ENCODE results near the gene NQO2. TPM values are rescaled to one million over a fixed set of nuclear protein-coding genes. Genes with fewer than 3 reads are reported as not detected.
"Not testable (repeated sequence)": the region's sequence is repeated elsewhere in the genome, so short reads cannot be mapped to it uniquely, and the experiment has no call there.

NQO2 gene
- total and polyA plus RNA-seq, 5 donors = 38.1 to 71.0 (median 50.2) TPM

- no peak for DNase-seq
- no peak for ATAC-seq
- no peak overlapping the region for H3K4me3 ChIP-seq (ENCODE audit: low read length)
- intact Hi-C loops (cut with DNase I) = loop anchor here in 3 of 4 donors (2.0 to 10.0 kb wide), 3 partner anchors 60 to 214 kb away; partner anchors contain the start of genes NQO2 (in 1 of the 3) and SERPINB1 (in 1 of the 3)
- no peak overlapping the region for H3K27ac ChIP-seq (ENCODE audit: low read length)
- WGBS = 59% methylated on average over 2 of the region's 2 CpGs
- no peaks in the 10 kb centered on the region for H3K27me3 ChIP-seq (ENCODE audit: control insufficient read depth, insufficient read depth)
- H3K9me3 ChIP-seq (ENCODE audit: control insufficient read depth, low read length) = no peaks in the 10 kb centered on the region
- H3K4me1 ChIP-seq (ENCODE audit: control insufficient read depth, insufficient read depth, low read length) = no peaks in the 10 kb centered on the region
Measured at GRCh38 chr6:3058957-3059356, 59.3 kb downstream of the NQO2 start.

GRCh38 chr6:3060092-3060491 lies 60.4 kb downstream of the NQO2 start:
- H3K4me3 ChIP-seq (ENCODE audit: low read length); ATAC-seq; H3K27me3 ChIP-seq (ENCODE audit: control insufficient read depth, insufficient read depth); H3K27ac ChIP-seq (ENCODE audit: low read length); H3K4me1 ChIP-seq (ENCODE audit: control insufficient read depth, insufficient read depth, low read length); H3K9me3 ChIP-seq (ENCODE audit: control insufficient read depth, low read length); DNase-seq: not testable (repeated sequence)
- 96% methylated on average over 11 of the region's 11 CpGs for WGBS
- intact Hi-C loops (cut with DNase I) = loop anchor here in 2 of 4 donors (5.0 kb wide), 2 partner anchors 63 to 273 kb away; partner anchors contain the start of gene NQO2 (in 1 of the 2)

- Histone ChIP-seq H3K27ac (ENCODE audit: low read length) (no peak overlapping the region), H3K27me3 (ENCODE audit: control insufficient read depth, insufficient read depth) (no peaks in the 10 kb centered on the region), H3K9me3 (ENCODE audit: control insufficient read depth, low read length) (no peaks in the 10 kb centered on the region), H3K4me1 (ENCODE audit: control insufficient read depth, insufficient read depth, low read length) (no peaks in the 10 kb centered on the region), H3K4me3 (ENCODE audit: low read length) (no peak overlapping the region)
- DNase-seq = no peak
- intact Hi-C loops (cut with DNase I) = loop anchor here in 2 of 4 donors (5.0 kb wide), 2 partner anchors 64 to 274 kb away; partner anchors contain the start of gene NQO2 (in 1 of the 2)
- ATAC-seq = no peak
- WGBS = 91% methylated on average over 5 of the region's 5 CpGs
Measured at GRCh38 chr6:3061501-3061941, 61.8 kb downstream of the NQO2 start.

- ATAC-seq; H3K4me1 ChIP-seq (ENCODE audit: control insufficient read depth, insufficient read depth, low read length); H3K9me3 ChIP-seq (ENCODE audit: control insufficient read depth, low read length); H3K27me3 ChIP-seq (ENCODE audit: control insufficient read depth, insufficient read depth): not testable (repeated sequence)
- intact Hi-C loops (cut with DNase I) = loop anchor here in 2 of 4 donors (5.0 kb wide), 2 partner anchors 66 to 276 kb away; partner anchors contain the start of gene NQO2 (in 1 of the 2)
- peak in 2 of 3 donors; percentile 68 to 69 for DNase-seq
- H3K27ac ChIP-seq (ENCODE audit: low read length) = peak overlapping the region; percentile 50
- WGBS = 2% methylated on average over 15 of the region's 19 CpGs
- peak overlapping the region; percentile 82 for H3K4me3 ChIP-seq (ENCODE audit: low read length)
Measured at GRCh38 chr6:3063340-3063732, 63.6 kb downstream of the NQO2 start.

- no peaks in the 10 kb centered on the region for H3K27me3 ChIP-seq (ENCODE audit: control insufficient read depth, insufficient read depth)
- no peaks in the 10 kb centered on the region for H3K4me1 ChIP-seq (ENCODE audit: control insufficient read depth, insufficient read depth, low read length)
- ATAC-seq = peak; percentile 96
- peak overlapping the region; percentile 99 for H3K27ac ChIP-seq (ENCODE audit: low read length)
- DNase-seq = peak; percentile 98 to 99 (median 99)
- H3K9me3 ChIP-seq (ENCODE audit: control insufficient read depth, low read length) = no peaks in the 10 kb centered on the region
- intact Hi-C loops (cut with DNase I) = loop anchor here in 2 of 4 donors (5.0 kb wide), 2 partner anchors 67 to 277 kb away; partner anchors contain the start of gene NQO2 (in 1 of the 2)
- peak overlapping the region; percentile 82 for H3K4me3 ChIP-seq (ENCODE audit: low read length)
- under 1% methylated on average over 85 of the region's 85 CpGs for WGBS
Measured at GRCh38 chr6:3063733-3064700, 64.3 kb downstream of the NQO2 start.

- intact Hi-C loops (cut with DNase I) = no loop called here
Measured at GRCh38 chr6:3068329-3069214, 68.9 kb downstream of the NQO2 start, which contains the start of gene RIPK1. Gene RIPK1 (plus strand): TSS chr6:3068494. CDS start chr6:3076824, 8,330 bp downstream.

More at GRCh38 chr6:3068329-3069214, 68.9 kb downstream of the NQO2 start, which contains the start of gene RIPK1:
- Histone ChIP-seq H3K4me1 (ENCODE audit: control insufficient read depth, insufficient read depth, low read length) (peaks cover 2% of the 10 kb centered on the region), H3K4me3 (ENCODE audit: low read length) (peak within 1 kb of the TSS; percentile 82), H3K27ac (ENCODE audit: low read length) (peak within 1 kb of the TSS; percentile 97), H3K27me3 (ENCODE audit: control insufficient read depth, insufficient read depth) (no peaks in the 10 kb centered on the region), H3K9me3 (ENCODE audit: control insufficient read depth, low read length) (no peaks in the 10 kb centered on the region)
- ATAC-seq = peak; percentile 89 to 91
- WGBS = under 1% methylated on average over 112 of the region's 112 CpGs
- peak; percentile 95 to 98 (median 98) for DNase-seq

Other genes starting within 250 kb of the NQO2 start
- 1 to 10 TPM; 1.9 to 3.7 (median 2.5) TPM for gene MYLK4, start 249.0 kb upstream of the NQO2 start, total RNA-seq
- gene MYLK4, start 249.0 kb upstream of the NQO2 start, polyA plus RNA-seq = 1.3 TPM
- gene WRNIP1, start 234.5 kb upstream of the NQO2 start, total RNA-seq = 10 to 100 TPM; 34.7 to 49.3 (median 43.6) TPM
- 44.1 TPM for gene WRNIP1, start 234.5 kb upstream of the NQO2 start, polyA plus RNA-seq
- gene SERPINB1, start 158.0 kb upstream of the NQO2 start, total RNA-seq = 10 to 100 TPM; 27.3 to 42.1 (median 32.7) TPM
- 23.6 TPM for gene SERPINB1, start 158.0 kb upstream of the NQO2 start, polyA plus RNA-seq
- 10 to 100 TPM in 1 of 4 donors, 1 to 10 TPM in 3; 6.8 to 15.8 (median 8.6) TPM for gene SERPINB9, start 96.6 kb upstream of the NQO2 start, total RNA-seq
- 3.5 TPM for gene SERPINB9, start 96.6 kb upstream of the NQO2 start, polyA plus RNA-seq
- gene SERPINB6, start 28.3 kb upstream of the NQO2 start, total RNA-seq = 100 to 1,000 TPM; 181 to 265 (median 207) TPM
- gene SERPINB6, start 28.3 kb upstream of the NQO2 start, polyA plus RNA-seq = 172 TPM
- 10 to 100 TPM in 1 of 4 donors, 1 to 10 TPM in 3; 8.0 to 11.5 (median 8.6) TPM for gene RIPK1, start 68.6 kb downstream of the NQO2 start, total RNA-seq
- 6.8 TPM for gene RIPK1, start 68.6 kb downstream of the NQO2 start, polyA plus RNA-seq
- gene BPHL, start 118.8 kb downstream of the NQO2 start, total RNA-seq = 10 to 100 TPM in 2 of 4 donors, 1 to 10 TPM in 2; 9.3 to 11.4 (median 10.1) TPM
- 13.1 TPM for gene BPHL, start 118.8 kb downstream of the NQO2 start, polyA plus RNA-seq
- gene TUBB2A, start 157.7 kb downstream of the NQO2 start, total RNA-seq = 10 to 100 TPM; 24.3 to 30.1 (median 27.5) TPM
- 43.1 TPM for gene TUBB2A, start 157.7 kb downstream of the NQO2 start, polyA plus RNA-seq
- gene TUBB2B, start 227.8 kb downstream of the NQO2 start, total RNA-seq = 1 to 10 TPM; 1.4 to 3.2 (median 1.8) TPM
- gene TUBB2B, start 227.8 kb downstream of the NQO2 start, polyA plus RNA-seq = 4.7 TPM